Retinal pigment epithelial cell (primary cell): ENCODE results near the gene VAMP4.
A peak's percentile ranks its signal among the peaks of the same experiment; 100 is the strongest.

Experiments used
- DNase-seq: peaks from one replicate; pipeline ENCODE4 v3.0.0-alpha.2; 2010; ENCODE audit warnings: low read depth
- H3K4me3 ChIP-seq: 2 replicates; pipeline ENCODE4 v1.5.1; 2011; ENCODE audit warnings: mild to moderate bottlenecking, low read length, control low read depth, moderate library complexity
- TF ChIP-seq, protein P1 (sequence below): conservative IDR thresholded peaks from 2 replicates; pipeline ENCODE4 v1.5.1; 2011; ENCODE audit warnings: low read depth, low read length, control low read depth, inconsistent platforms

The VAMP4 gene

DNA sequence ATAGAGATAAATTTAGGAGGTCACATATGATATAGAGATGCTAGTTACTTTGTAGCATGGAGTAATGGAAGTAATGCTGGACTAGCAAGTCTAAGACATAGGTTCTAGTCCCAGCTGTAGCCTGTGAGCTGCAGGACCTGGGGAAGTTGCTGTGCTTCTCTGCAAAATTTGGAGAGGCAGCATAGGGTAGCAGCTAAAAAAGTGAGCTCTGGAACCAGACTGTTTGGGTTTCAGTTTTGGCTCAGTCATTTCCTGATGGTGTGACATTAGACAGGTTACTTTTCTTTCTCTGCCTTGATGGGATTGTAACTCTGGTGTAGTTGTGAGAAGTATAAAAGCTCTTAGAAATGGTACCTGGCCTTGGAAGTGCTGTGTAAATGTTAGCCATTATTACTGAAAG lies 42.9 kb upstream of the VAMP4 start:
- no peak for DNase-seq
- no peak overlapping the region for H3K4me3 ChIP-seq
- TF ChIP-seq, protein P1, sequence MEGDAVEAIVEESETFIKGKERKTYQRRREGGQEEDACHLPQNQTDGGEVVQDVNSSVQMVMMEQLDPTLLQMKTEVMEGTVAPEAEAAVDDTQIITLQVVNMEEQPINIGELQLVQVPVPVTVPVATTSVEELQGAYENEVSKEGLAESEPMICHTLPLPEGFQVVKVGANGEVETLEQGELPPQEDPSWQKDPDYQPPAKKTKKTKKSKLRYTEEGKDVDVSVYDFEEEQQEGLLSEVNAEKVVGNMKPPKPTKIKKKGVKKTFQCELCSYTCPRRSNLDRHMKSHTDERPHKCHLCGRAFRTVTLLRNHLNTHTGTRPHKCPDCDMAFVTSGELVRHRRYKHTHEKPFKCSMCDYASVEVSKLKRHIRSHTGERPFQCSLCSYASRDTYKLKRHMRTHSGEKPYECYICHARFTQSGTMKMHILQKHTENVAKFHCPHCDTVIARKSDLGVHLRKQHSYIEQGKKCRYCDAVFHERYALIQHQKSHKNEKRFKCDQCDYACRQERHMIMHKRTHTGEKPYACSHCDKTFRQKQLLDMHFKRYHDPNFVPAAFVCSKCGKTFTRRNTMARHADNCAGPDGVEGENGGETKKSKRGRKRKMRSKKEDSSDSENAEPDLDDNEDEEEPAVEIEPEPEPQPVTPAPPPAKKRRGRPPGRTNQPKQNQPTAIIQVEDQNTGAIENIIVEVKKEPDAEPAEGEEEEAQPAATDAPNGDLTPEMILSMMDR = no peak

DNA sequence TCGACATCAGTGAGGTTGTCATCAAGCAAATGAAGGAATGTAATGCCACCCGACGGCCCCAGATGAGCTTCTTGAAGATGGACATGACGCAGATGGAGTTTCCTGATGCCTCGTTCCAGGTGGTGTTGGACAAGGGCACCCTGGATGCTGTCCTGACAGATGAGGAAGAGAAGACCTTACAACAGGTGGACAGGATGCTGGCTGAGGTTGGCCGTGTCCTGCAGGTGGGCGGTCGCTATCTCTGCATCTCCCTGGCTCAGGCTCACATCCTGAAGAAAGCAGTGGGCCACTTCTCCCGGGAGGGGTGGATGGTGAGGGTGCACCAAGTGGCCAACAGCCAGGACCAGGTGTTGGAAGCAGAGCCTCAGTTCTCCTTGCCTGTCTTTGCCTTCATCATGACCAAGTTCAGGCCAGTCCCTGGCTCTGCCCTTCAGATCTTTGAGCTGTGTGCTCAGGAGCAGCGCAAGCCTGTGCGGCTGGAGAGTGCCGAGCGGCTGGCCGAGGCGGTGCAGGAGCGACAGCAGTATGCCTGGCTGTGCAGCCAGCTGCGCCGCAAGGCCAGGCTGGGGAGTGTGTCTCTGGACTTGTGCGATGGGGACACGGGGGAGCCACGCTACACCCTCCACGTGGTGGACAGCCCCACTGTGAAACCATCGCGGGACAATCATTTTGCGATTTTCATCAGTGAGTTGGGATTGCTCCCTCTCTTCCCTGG lies 42.1 kb upstream of the VAMP4 start:
- TF ChIP-seq, protein P1 = no peak
- DNase-seq = no peak
- no peak overlapping the region for H3K4me3 ChIP-seq

DNA sequence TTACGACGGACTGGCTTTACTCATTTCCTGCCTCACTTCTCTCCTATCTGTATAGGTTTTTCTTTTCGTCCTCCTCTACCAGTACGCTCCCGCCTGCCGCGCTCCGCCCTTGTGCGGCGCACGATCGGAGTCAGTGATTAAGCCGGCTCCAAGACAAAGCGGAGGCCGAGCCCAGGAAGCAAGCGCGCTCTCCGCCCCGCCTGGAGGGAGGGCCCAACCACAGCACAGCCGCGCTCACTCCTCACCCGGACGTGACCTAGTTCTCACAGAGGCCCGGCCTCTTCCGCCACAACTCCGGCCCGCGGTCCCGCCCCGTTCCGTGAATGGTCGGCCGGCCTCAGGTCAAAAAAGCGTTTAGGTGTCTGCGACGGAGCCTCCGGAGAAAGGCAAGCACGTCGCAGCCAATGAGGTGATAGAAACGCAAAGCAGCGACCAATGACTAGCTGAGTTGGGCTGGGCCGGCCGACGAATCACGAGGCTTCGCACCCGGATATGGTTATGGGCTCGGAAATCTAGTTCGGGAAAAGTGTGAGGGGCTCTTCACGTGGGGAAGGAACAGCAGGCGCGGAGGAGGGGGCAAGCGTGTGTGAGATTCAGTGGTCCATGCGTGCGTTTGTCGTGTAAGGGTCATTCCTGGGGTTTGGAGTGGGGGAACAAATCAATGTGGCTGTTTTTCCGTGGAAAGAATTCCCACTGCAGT lies 39.5 kb upstream of the VAMP4 start, which contains the start of gene METTL13:
Gene METTL13, plus strand, starts transcription at position 485 of the 700 bp plus-strand sequence. CDS start 308 bp downstream, outside the sequence.
- peak within 1 kb of the TSS; percentile 97 for H3K4me3 ChIP-seq
- peak; percentile 97 for DNase-seq
- TF ChIP-seq, protein P1 = no peak

DNA sequence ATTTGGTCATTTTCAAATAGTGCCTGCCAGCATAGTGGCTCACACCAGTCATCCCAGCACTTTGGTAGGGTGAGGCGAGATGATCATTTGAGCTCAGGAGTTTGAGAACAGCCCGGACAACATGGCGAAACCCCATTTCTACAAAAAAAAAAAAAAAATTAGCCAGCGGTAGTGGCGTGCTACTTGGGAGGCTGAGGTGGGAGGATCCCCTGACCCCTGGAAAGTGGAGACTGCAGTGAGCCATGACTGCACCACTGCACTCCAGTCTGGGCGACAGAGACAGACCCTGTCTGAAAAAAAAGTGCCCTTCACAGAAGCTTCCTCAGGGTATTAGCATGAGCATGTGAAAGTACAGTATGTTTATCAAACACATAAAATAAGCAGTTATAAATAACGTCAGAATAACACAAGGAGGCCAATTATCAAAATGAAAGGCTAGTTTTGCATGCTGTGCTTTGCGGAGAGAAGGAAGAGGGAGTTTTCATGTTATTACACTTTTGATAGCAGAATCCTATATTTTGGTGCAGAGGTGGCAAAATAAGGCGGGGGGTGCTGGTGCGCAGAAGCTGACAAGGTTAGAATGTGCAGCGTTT lies 38.8 kb upstream of the VAMP4 start:
- no peak for DNase-seq
- peak overlapping the region; percentile 58 for H3K4me3 ChIP-seq
- TF ChIP-seq, protein P1 = no peak

DNA sequence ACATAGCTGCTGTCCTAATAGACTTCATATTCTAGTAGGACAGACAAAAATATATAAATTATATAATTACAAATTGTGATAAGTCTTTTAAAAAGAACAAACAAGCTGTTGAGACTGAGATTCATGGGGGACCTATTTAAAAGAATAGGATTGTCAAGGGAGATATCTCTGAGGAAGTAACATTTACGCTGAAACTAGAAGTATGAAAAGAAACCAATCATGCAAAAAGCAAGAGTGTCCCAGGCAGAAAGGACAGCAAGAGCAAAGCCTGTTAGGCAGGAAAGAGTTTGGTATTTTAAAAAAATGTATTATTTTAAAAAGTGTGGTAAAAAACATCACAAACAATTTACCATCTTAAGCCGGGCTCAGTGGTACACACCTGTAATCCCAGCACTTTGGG lies 30.4 kb upstream of the VAMP4 start:
- no peak overlapping the region for H3K4me3 ChIP-seq
- DNase-seq = no peak
- TF ChIP-seq, protein P1 = no peak

DNA sequence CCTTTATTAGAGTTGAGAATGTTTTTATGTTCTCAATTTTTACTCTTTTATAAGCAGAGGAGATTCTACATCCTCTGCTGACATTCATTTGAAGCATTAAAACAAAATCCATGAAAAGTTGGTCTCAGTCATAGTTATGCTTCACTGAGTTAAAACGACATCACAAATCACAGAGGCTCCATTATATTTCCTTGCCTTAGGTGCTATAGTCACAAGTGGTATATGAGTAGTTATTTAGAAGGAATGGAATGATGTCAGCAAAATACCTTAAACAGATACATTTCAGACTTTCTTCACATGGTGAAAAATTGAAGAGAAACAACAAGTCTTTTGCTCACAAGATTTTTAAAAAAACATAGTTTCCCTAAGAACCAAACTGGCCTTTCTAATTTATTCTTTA lies 27.9 kb upstream of the VAMP4 start:
- H3K4me3 ChIP-seq = no peak overlapping the region
- DNase-seq = no peak
- TF ChIP-seq, protein P1 = no peak
